AG20443 (cell line): ENCODE results near the gene NLRP3.
A peak's percentile ranks its signal among the peaks of the same experiment; 100 is the strongest.

Experiments used
- DNase-seq: peaks from one replicate; pipeline ENCODE4 v3.0.0; 2012; ENCODE audit warnings: low spot score, mixed read lengths

The NLRP3 gene

GRCh38 chr1:247437551-247438505 lies 21.9 kb downstream of the NLRP3 start:
- DNase-seq, result no peak

- no peak for DNase-seq
Measured at GRCh38 chr1:247440001-247440620, 24.1 kb downstream of the NLRP3 start.

GRCh38 chr1:247441606-247442005 lies 25.6 kb downstream of the NLRP3 start:
- DNase-seq, result no peak

GRCh38 chr1:247442164-247442563 lies 26.2 kb downstream of the NLRP3 start:
- DNase-seq, result no peak

GRCh38 chr1:247443641-247444040 lies 27.7 kb downstream of the NLRP3 start:
- DNase-seq, result no peak

- no peak for DNase-seq
Measured at GRCh38 chr1:247444571-247444970, 28.6 kb downstream of the NLRP3 start.

GRCh38 chr1:247445526-247446356 lies 29.8 kb downstream of the NLRP3 start:
- DNase-seq, result no peak

GRCh38 chr1:247447162-247447909 lies 31.4 kb downstream of the NLRP3 start:
- no peak for DNase-seq

GRCh38 chr1:247448107-247448791 lies 32.3 kb downstream of the NLRP3 start:
- DNase-seq, result peak; percentile 87

- no peak for DNase-seq
Measured at GRCh38 chr1:247451388-247452010, 35.5 kb downstream of the NLRP3 start.

- DNase-seq, result no peak
Measured at GRCh38 chr1:247452447-247453039, 36.6 kb downstream of the NLRP3 start.

- DNase-seq, result no peak
Measured at GRCh38 chr1:247453245-247453644, 37.3 kb downstream of the NLRP3 start.

- no peak for DNase-seq
Measured at GRCh38 chr1:247453997-247454396, 38.0 kb downstream of the NLRP3 start.

GRCh38 chr1:247456021-247456420 lies 40.0 kb downstream of the NLRP3 start:
- DNase-seq, result no peak

- no peak for DNase-seq
Measured at GRCh38 chr1:247456914-247457639, 41.1 kb downstream of the NLRP3 start.

- DNase-seq, result no peak
Measured at GRCh38 chr1:247459507-247459906, 43.5 kb downstream of the NLRP3 start.

GRCh38 chr1:247465796-247466195 lies 49.8 kb downstream of the NLRP3 start:
- no peak for DNase-seq

GRCh38 chr1:247467129-247467528 lies 51.2 kb downstream of the NLRP3 start:
- DNase-seq, result no peak

GRCh38 chr1:247468481-247469140 lies 52.6 kb downstream of the NLRP3 start:
- DNase-seq, result no peak
